Liver (tissue), 9 donors: ENCODE data around the gene ROR1. TPM values are rescaled to one million over a fixed set of nuclear protein-coding genes. Genes with fewer than 3 reads are reported as not detected.

Experiments
- DNase-seq: peaks from one replicate; pipeline ENCODE4 v3.0.0-alpha.2; 2017; ENCODE audit warnings: low spot score
- H3K27ac ChIP-seq, 2 donors: one replicate each; pipeline ENCODE4 v1.7.0; 2013; ENCODE audit warnings: inconsistent platforms in 2 of 2, low read length in 2 of 2, control low read depth in 1 of 2, low read depth in 1 of 2, mild to moderate bottlenecking in 1 of 2
- H3K27me3 ChIP-seq, 4 donors: one replicate each; pipeline versions ENCODE4 v1.6.1 to v1.7.0; 2013; ENCODE audit warnings: low read length in 3 of 4, inconsistent platforms in 1 of 4, mild to moderate bottlenecking in 1 of 4, moderate library complexity in 1 of 4; ENCODE audit not compliant: control insufficient read depth in 4 of 4, insufficient read depth in 4 of 4
- H3K36me3 ChIP-seq, 4 donors: one replicate each; pipeline versions ENCODE4 v1.6.1 to v1.7.0; 2013; ENCODE audit warnings: low read length in 3 of 4, mild to moderate bottlenecking in 3 of 4, low read depth in 1 of 4, moderate library complexity in 1 of 4; ENCODE audit not compliant: control insufficient read depth in 4 of 4, insufficient read depth in 3 of 4
- H3K4me1 ChIP-seq, 4 donors: one replicate each; pipeline versions ENCODE4 v1.6.1 to v1.7.0; 2013; ENCODE audit warnings: low read length in 3 of 4, mild to moderate bottlenecking in 3 of 4, moderate library complexity in 1 of 4; ENCODE audit not compliant: control insufficient read depth in 4 of 4, insufficient read depth in 4 of 4
- H3K4me3 ChIP-seq, 3 donors: one replicate each; pipeline versions ENCODE4 v1.6.1 to v1.7.0; 2013; ENCODE audit warnings: low read length in 3 of 3, control low read depth in 1 of 3, low read depth in 1 of 3, mild to moderate bottlenecking in 1 of 3
- H3K9ac ChIP-seq, 2 donors: one replicate each; pipeline ENCODE4 v1.7.0; 2013; ENCODE audit warnings: low read length in 2 of 2, mild to moderate bottlenecking in 2 of 2, moderate library complexity in 2 of 2, control low read depth in 1 of 2, low read depth in 1 of 2
- H3K9me3 ChIP-seq, 4 donors: one replicate each; pipeline versions ENCODE4 v1.6.1 to v1.7.0; 2013; ENCODE audit warnings: low read length in 3 of 4; ENCODE audit not compliant: control insufficient read depth in 4 of 4
- CTCF ChIP-seq: fragments of 150-350 bp; IDR thresholded peaks from 2 replicates; pipeline ENCODE4 v1.5.1; 2017; ENCODE audit warnings: improper control_type of control experiment, low read depth, low read length; ENCODE audit not compliant: missing input control
- EGR1 ChIP-seq, 2 donors: IDR thresholded peaks; 2 replicates each; pipeline ENCODE4 v1.6.1; 2016 to 2018; ENCODE audit warnings: antibody characterized with exemption in 2 of 2, low read depth in 2 of 2
- FOXA1 ChIP-seq: IDR thresholded peaks from 2 replicates; pipeline ENCODE4 v1.6.1; 2016; ENCODE audit warnings: antibody characterized with exemption
- FOXA2 ChIP-seq: IDR thresholded peaks from 2 replicates; pipeline ENCODE4 v1.6.1; 2016; ENCODE audit warnings: antibody characterized with exemption
- GABPA ChIP-seq, 2 donors: IDR thresholded peaks in 1 of 2; conservative IDR thresholded peaks in 1 of 2; 2 replicates each; pipeline ENCODE4 v1.6.1; 2016; ENCODE audit warnings: antibody characterized with exemption in 2 of 2, mild to moderate bottlenecking in 1 of 2, moderate library complexity in 1 of 2
- HNF4A ChIP-seq, 2 donors: conservative IDR thresholded peaks; 2 replicates each; pipeline ENCODE4 v1.6.1; 2016; ENCODE audit warnings: antibody characterized with exemption in 2 of 2, mild to moderate bottlenecking in 2 of 2
- HNF4G ChIP-seq: IDR thresholded peaks from 2 replicates; pipeline ENCODE4 v1.6.1; 2016; ENCODE audit warnings: antibody characterized with exemption
- JUND ChIP-seq, 2 donors: IDR thresholded peaks; 2 replicates each; pipeline ENCODE4 v1.6.1; 2016; ENCODE audit warnings: antibody characterized with exemption in 2 of 2
- MAX ChIP-seq: IDR thresholded peaks from 2 replicates; pipeline ENCODE4 v1.6.1; 2016; ENCODE audit warnings: antibody characterized with exemption
- NR2F2 ChIP-seq: IDR thresholded peaks from 2 replicates; pipeline ENCODE4 v1.6.1; 2016; ENCODE audit warnings: antibody characterized with exemption
- RAD21 ChIP-seq, 2 donors: IDR thresholded peaks; 2 replicates each; pipeline ENCODE4 v1.6.1; 2016; ENCODE audit warnings: antibody characterized with exemption in 2 of 2, mild to moderate bottlenecking in 2 of 2
- RXRA ChIP-seq, 2 donors: IDR thresholded peaks; 2 replicates each; pipeline ENCODE4 v1.6.1; 2017 to 2018; ENCODE audit warnings: antibody characterized with exemption in 2 of 2, mild to moderate bottlenecking in 1 of 2
- SP1 ChIP-seq: IDR thresholded peaks from 2 replicates; pipeline ENCODE4 v1.6.1; 2018; ENCODE audit warnings: antibody characterized with exemption, mild to moderate bottlenecking
- TAF1 ChIP-seq: conservative IDR thresholded peaks from 2 replicates; pipeline ENCODE4 v1.6.1; 2016; ENCODE audit warnings: antibody characterized with exemption, mild to moderate bottlenecking
- YY1 ChIP-seq: IDR thresholded peaks from 2 replicates; pipeline ENCODE4 v1.6.1; 2016; ENCODE audit warnings: antibody characterized with exemption, mild to moderate bottlenecking
- WGBS: extraction: QIAGEN DNeasy Blood & Tissue Kit; methylation state at CpG from one replicate; pipeline ENCODE4 v1.1.7; 2013; 5-methylcytosine and 5-hydroxymethylcytosine counted together
- polyA plus RNA-seq, 2 donors: library from polyadenylated mRNA; stranded (reverse) in 1 of 2; unstranded in 1 of 2; fragments of 200-250 nt in 1 of 2; fragments of >200 nt in 1 of 2; fragmentation: Nextera tagmentation in 1 of 2; extraction: Ambion mirVana in 1 of 2; gene quantifications; one replicate each; pipeline versions ENCODE4 v1.2.1 to v1.2.3, GENCODE V29; 2013 to 2015
- total RNA-seq, 2 donors: library from RNA; depleted of rRNA; stranded (reverse); fragments of >200 nt; gene quantifications; one replicate each; pipeline ENCODE4 v1.2.3, GENCODE V29; 2014
- TF ChIP-seq, protein P1 (sequence below): IDR thresholded peaks from 2 replicates; pipeline ENCODE4 v1.6.1; 2016; ENCODE audit warnings: antibody characterized with exemption
- TF ChIP-seq, protein P2 (sequence below): IDR thresholded peaks from 2 replicates; pipeline ENCODE4 v1.6.1; 2016; ENCODE audit warnings: antibody characterized with exemption
- TF ChIP-seq, protein P3 (sequence below): IDR thresholded peaks from 2 replicates; pipeline ENCODE4 v1.6.1; 2016; ENCODE audit warnings: antibody characterized with exemption, mild to moderate bottlenecking
- donor health status: healthy.
- donor health status: healthy.
- donor health status: healthy.
- donor health status: healthy.
- donor health status: healthy.

The ROR1 gene
- total and polyA plus RNA-seq, 4 donors: 0.15 to 0.98 (median 0.37) TPM

DNA sequence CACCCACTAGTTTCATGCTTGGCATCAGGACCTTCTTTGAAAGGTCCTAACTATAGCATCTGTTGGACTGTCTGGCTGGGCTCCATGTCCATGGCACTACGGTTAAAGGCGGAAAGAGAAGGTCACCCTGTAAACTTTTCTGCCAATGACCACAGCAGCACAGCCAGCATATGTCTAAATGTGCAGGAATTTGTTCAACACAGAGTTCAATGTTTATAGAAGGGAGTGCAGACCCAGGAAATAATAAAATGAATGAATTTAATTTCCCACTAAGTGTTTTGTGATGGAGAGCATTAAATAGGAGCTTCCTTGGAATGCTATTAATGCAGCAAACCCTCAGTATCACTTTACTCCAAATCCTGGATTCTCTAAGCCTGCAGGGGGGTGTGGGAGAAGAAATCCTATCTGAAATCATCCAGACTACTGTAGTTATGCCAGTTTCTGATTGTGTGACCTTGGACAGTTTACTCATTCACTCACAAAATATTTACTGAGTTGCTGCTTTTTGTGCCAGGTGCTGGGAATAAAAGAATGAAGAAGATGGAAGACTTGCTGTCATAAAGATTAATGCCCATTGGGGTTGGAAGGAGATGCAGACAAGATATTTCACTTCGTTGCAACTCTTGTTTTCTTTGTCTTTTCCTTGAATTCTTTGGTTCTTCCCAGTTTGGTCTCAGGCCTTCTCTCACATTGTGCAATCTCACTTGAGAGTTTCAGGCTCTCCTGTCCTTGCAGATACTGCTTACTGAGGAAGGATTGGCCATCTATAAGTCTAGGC, 195.0 kb downstream of the ROR1 start:
- 70% methylated on average over 3 of the region's 3 CpGs for WGBS
- no peak for TF ChIP-seq YY1
- no peak for TF ChIP-seq MAX
- TF ChIP-seq TAF1: no peak
- TF ChIP-seq NR2F2: no peak
- TF ChIP-seq CTCF: no peak
- TF ChIP-seq, protein P1, sequence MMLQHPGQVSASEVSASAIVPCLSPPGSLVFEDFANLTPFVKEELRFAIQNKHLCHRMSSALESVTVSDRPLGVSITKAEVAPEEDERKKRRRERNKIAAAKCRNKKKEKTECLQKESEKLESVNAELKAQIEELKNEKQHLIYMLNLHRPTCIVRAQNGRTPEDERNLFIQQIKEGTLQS: no peak
- TF ChIP-seq, protein P2, sequence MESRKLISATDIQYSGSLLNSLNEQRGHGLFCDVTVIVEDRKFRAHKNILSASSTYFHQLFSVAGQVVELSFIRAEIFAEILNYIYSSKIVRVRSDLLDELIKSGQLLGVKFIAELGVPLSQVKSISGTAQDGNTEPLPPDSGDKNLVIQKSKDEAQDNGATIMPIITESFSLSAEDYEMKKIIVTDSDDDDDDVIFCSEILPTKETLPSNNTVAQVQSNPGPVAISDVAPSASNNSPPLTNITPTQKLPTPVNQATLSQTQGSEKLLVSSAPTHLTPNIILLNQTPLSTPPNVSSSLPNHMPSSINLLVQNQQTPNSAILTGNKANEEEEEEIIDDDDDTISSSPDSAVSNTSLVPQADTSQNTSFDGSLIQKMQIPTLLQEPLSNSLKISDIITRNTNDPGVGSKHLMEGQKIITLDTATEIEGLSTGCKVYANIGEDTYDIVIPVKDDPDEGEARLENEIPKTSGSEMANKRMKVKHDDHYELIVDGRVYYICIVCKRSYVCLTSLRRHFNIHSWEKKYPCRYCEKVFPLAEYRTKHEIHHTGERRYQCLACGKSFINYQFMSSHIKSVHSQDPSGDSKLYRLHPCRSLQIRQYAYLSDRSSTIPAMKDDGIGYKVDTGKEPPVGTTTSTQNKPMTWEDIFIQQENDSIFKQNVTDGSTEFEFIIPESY: no peak
- TF ChIP-seq SP1: no peak
- TF ChIP-seq RXRA (IDR thresholded peaks at IDR 0.05): no peak
- TF ChIP-seq HNF4G: no peak
- no peak for TF ChIP-seq FOXA2
- no peak for TF ChIP-seq GABPA (IDR thresholded peaks at IDR 0.05 in 1 of 2, conservative IDR thresholded peaks at IDR 0.05 in 1 of 2)
- no peak for TF ChIP-seq JUND (IDR thresholded peaks at IDR 0.05)
- TF ChIP-seq HNF4A (conservative IDR thresholded peaks at IDR 0.05): no peak
- TF ChIP-seq, protein P3, sequence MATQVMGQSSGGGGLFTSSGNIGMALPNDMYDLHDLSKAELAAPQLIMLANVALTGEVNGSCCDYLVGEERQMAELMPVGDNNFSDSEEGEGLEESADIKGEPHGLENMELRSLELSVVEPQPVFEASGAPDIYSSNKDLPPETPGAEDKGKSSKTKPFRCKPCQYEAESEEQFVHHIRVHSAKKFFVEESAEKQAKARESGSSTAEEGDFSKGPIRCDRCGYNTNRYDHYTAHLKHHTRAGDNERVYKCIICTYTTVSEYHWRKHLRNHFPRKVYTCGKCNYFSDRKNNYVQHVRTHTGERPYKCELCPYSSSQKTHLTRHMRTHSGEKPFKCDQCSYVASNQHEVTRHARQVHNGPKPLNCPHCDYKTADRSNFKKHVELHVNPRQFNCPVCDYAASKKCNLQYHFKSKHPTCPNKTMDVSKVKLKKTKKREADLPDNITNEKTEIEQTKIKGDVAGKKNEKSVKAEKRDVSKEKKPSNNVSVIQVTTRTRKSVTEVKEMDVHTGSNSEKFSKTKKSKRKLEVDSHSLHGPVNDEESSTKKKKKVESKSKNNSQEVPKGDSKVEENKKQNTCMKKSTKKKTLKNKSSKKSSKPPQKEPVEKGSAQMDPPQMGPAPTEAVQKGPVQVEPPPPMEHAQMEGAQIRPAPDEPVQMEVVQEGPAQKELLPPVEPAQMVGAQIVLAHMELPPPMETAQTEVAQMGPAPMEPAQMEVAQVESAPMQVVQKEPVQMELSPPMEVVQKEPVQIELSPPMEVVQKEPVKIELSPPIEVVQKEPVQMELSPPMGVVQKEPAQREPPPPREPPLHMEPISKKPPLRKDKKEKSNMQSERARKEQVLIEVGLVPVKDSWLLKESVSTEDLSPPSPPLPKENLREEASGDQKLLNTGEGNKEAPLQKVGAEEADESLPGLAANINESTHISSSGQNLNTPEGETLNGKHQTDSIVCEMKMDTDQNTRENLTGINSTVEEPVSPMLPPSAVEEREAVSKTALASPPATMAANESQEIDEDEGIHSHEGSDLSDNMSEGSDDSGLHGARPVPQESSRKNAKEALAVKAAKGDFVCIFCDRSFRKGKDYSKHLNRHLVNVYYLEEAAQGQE: no peak
- TF ChIP-seq FOXA1: no peak
- no peak for TF ChIP-seq RAD21 (IDR thresholded peaks at IDR 0.05)
- no peak for TF ChIP-seq EGR1 (IDR thresholded peaks at IDR 0.05; ENCODE audit: low read depth in 2 of 2)
- H3K9ac ChIP-seq: no peak overlapping the region
- no peaks in the 10 kb centered on the region for H3K27me3 ChIP-seq
- DNase-seq: no peak
- no peak overlapping the region for H3K27ac ChIP-seq
- H3K4me3 ChIP-seq: no peak overlapping the region
- no peaks in the 10 kb centered on the region for H3K9me3 ChIP-seq
- H3K4me1 ChIP-seq: peaks cover 0 to 3% (median 0%) of the 10 kb centered on the region in 4 donors
- no peaks in the 10 kb centered on the region for H3K36me3 ChIP-seq
